GM19468 (cell line): ENCODE measurements around the gene ALLC.

ENCODE experiments used
- ATAC-seq: cut with Tn5 transposase; IDR thresholded peaks from one replicate; pipeline ENCODE4 v1.9.1; 2021; ENCODE audit warnings: mild to moderate bottlenecking, moderate library complexity, moderate number of reproducible peaks; ENCODE audit not compliant: unreplicated experiment; ENCODE audit errors: extremely low read depth

ALLC gene

DNA sequence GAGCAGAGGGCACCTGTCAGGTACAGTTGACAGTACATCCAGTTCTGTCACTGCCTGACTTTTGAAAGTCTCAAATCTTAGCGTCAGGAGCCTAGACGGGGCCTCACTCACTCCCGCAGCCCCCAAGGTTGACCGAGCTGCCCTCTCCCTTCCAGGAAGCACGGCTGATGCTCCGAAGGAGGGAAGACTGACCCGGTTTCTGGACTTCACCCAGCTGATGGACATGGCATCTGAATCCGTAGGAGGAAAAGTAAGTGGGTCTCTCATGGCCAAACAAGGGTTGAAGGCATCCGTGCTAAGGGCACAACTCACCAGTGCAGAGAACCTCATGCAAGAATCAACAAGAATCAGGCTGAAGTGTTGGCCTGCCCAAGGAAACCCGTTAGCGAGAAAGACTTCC lies 12.9 kb downstream of the ALLC start:
- no peak for ATAC-seq

- no peak for ATAC-seq
These were observed 15.1 kb downstream of the ALLC start for GRCh38 chr2:3672861-3673678.

- ATAC-seq, result no peak
These were observed 16.3 kb downstream of the ALLC start for GRCh38 chr2:3674066-3674845.

DNA sequence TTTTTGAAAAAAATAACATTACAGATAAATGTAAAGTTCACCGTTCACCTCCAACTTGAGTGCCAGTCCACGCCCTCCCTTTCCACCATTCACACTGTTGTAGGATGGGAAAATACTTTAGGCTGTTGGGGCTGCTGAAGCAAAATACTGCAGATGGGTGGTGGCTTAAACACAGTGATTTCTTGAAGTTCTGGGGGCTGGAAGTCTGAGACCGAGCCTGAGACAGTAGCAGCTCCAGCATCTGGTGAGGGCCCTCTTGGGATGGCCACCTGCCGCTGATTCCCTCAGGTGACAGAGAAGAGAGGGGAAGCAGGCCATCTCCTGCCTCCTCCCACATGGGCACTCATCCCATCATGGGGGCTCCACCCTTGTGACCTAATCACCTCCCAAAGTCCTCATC lies 17.7 kb downstream of the ALLC start:
- ATAC-seq, result no peak

GRCh38 chr2:3677436-3677835 lies 19.4 kb downstream of the ALLC start:
- no peak for ATAC-seq

- no peak for ATAC-seq
These were observed 20.2 kb downstream of the ALLC start for GRCh38 chr2:3678212-3678611.

DNA sequence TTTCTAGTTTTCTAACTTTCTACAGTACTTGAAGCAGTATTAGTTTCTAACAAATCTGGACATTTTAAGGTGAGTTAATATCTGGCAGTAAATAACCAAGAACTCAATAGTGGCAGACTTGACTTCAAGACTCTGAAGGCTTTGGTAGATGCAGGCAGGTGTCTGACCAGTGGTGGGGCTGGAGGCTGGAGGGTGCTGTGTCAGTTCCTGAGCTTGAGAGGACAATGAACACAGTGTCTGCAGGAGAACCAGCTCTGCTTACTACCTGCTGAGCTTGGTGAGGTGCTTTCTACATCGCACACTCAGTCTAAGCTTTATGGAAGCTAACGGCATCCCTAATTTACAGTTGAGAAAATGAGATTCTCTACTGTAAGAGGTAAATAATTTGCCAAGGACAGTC lies 21.2 kb downstream of the ALLC start:
- no peak for ATAC-seq

GRCh38 chr2:3679616-3680393 lies 21.8 kb downstream of the ALLC start:
- no peak for ATAC-seq

- no peak for ATAC-seq
These were observed 22.7 kb downstream of the ALLC start for GRCh38 chr2:3680548-3681345.

GRCh38 chr2:3681625-3682024 lies 23.6 kb downstream of the ALLC start:
- no peak for ATAC-seq

DNA sequence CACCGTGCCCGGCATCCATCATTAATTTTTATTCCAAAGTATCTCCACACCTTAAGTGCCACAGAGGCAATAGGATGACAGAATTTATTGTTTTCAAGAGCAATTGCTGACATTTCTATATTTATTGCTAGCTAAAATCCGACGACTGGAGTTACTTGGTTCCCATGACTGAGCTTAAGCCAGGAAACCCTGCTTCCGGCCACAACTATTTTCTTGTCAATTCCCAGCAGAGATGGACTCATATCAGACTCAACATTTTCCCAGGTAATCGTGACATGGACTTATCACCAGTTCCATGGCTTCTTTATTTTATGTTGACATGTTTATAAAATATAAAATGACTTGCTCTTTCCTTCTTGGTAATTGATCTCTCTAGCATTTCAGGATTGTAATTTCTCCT lies 24.8 kb downstream of the ALLC start:
- no peak for ATAC-seq

- no peak for ATAC-seq
These were observed 25.9 kb downstream of the ALLC start for GRCh38 chr2:3683748-3684454.

GRCh38 chr2:3689998-3690748 lies 32.2 kb downstream of the ALLC start:
- no peak for ATAC-seq

GRCh38 chr2:3692375-3692774 lies 34.4 kb downstream of the ALLC start:
- ATAC-seq, result no peak

DNA sequence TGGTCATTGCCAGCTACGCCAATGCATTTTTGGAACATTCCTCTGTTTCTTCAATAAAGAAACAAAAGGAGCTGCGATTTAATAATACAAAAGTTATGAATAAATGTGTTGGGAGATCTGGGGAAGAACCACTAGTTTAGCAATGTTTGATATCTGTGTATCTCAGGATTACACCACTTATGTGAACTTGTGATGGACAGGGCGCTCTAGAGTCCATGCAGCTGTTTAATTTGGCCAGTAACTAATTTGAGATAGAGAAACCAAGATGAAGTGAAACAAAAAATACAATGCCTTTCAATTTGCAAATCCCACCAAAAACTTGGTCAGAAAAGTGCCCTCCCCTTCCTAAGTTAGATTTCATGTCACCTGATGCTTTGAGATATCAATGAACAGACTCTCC lies 38.5 kb downstream of the ALLC start:
- ATAC-seq, result no peak

DNA sequence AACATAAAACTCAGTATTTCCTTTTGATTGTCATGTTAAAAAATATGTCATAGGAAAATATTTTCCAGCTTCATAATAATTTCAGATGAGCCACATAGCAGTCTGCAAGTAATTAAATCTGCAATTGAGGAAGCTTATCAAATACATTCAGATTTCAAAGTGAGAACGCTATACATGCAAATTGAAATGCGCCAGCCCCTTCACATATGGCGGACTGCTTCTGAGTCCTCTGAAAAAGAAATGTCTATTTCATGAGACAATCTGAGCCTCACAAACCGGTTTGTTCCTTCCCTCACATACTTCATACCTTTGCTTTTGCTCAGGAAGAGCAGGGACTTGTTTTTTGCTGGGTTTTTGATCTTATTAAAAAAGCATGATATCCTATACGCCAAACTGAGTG lies 43.1 kb downstream of the ALLC start:
- ATAC-seq, result no peak

DNA sequence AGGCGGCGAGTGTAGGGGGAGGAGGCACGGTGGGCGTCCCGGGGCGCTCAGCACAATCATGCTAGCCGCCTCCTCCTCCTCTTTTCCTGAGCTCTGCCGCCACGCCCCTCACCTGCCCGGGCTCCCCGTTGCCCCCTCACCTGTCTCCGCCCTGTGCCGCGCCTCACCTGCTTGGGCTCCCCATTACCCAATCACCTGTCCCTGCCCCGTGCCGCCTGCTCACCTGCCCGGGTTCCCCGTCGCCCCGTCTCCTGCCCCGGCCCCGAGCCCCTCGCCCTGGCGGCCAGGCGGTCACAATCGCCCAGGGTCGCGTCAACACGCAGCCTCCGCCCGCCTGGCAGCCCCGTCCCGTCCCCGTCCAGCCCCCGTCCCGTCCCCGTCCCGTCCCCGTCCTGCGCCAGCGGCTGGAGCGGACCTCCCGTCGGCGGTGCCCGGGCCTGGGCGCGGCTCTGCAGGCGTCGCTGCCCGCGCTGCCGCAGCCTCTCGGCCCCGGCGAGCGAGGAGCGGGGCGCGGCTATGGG lies 45.3 kb downstream of the ALLC start, which contains the start of gene DCDC2C:
Gene DCDC2C, plus strand, starts transcription at position 340 of the 521 bp plus-strand sequence. Its CDS starts 177 bp downstream, at position 517.
- no peak for ATAC-seq

DNA sequence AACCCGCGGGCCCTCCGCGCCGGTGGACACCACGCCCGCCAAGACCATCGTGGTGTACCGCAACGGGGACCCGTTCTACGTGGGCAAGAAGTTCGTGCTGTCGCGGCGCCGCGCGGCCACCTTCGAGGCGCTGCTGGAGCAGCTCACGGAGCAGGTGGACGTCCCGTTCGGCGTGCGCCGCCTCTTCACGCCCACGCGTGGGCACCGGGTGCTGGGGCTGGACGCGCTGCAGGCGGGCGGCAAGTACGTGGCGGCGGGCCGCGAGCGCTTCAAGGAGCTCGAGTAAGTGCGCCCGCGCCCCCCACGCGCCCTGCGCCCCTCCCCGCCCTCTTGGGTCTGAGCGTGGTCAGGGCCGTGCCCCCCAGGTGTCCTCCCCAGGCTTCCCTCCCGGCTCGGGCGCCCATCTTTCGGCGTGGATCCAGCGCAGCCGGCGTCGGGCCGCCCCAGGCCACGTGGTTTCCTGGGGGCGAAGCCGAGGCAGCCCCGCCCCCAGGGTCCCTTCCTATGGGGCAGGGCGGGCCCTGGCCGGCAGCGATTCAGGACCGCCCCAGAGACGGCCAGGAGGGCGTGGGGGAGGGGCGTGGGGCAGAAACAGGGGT lies 45.9 kb downstream of the ALLC start:
- no peak for ATAC-seq
